Measurements from ENCODE around the gene ZNF888.

The ZNF888 gene

DNA sequence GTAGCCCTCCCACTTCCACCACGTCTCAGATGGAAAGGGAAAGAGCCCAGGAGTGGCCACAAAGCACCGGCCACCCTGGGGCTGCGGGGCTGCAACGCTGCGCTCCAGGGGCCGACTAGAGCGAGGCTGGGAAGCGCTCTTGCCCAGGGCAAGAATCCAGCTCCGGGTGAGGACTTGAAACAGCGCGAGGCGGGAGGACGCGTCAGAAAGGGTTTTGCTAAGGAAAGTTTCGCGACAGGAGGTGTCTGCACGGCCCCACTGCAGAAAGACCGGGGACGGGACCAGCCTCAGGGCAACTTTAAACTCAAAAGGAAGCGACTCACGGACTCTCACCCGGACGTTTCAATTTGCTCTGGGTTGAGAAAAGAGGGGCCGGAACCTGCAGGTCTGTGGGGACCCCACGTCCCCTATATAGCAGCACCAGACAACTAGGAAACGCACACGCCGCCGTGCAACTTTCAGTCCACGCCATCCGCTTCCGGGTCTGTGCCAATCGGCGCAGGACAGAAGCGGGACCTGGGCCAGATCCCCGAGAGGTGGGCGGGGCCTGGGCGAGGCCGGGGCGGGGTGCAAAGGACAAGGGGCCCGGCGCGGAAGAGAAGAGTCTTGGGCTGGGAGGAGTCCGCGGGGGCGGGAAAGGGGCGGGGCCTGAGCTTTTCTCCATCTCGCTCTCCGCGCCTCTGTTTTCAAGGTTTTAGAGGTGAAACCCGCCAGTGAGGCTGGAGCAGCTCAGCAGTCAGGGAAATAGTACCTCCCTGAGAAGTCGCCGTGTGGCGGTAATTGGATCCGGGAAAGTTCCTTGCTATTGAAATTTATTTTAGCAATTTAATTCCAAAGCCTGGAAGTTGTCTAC, 39.4 kb upstream of the ZNF888 start, which contains the start of gene ZNF816 (continued):
- TF ChIP-seq, protein P1, sequence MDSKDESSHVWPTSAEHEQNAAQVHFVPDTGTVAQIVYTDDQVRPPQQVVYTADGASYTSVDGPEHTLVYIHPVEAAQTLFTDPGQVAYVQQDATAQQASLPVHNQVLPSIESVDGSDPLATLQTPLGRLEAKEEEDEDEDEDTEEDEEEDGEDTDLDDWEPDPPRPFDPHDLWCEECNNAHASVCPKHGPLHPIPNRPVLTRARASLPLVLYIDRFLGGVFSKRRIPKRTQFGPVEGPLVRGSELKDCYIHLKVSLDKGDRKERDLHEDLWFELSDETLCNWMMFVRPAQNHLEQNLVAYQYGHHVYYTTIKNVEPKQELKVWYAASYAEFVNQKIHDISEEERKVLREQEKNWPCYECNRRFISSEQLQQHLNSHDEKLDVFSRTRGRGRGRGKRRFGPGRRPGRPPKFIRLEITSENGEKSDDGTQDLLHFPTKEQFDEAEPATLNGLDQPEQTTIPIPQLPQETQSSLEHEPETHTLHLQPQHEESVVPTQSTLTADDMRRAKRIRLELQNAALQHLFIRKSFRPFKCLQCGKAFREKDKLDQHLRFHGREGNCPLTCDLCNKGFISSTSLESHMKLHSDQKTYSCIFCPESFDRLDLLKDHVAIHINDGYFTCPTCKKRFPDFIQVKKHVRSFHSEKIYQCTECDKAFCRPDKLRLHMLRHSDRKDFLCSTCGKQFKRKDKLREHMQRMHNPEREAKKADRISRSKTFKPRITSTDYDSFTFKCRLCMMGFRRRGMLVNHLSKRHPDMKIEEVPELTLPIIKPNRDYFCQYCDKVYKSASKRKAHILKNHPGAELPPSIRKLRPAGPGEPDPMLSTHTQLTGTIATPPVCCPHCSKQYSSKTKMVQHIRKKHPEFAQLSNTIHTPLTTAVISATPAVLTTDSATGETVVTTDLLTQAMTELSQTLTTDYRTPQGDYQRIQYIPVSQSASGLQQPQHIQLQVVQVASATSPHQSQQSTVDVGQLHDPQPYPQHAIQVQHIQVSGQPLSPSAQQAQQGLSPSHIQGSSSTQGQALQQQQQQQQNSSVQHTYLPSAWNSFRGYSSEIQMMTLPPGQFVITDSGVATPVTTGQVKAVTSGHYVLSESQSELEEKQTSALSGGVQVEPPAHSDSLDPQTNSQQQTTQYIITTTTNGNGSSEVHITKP (tag by site-specific recombination; IDR thresholded peaks at IDR 0.05) = peak; percentile 91
- TF ChIP-seq KLF9 (tag by site-specific recombination; IDR thresholded peaks at IDR 0.05; ENCODE audit: low read depth) = peak; percentile 84
- peak; percentile 87 for TF ChIP-seq KLF10 (tag by site-specific recombination; IDR thresholded peaks at IDR 0.05)
- TF ChIP-seq, protein P2, sequence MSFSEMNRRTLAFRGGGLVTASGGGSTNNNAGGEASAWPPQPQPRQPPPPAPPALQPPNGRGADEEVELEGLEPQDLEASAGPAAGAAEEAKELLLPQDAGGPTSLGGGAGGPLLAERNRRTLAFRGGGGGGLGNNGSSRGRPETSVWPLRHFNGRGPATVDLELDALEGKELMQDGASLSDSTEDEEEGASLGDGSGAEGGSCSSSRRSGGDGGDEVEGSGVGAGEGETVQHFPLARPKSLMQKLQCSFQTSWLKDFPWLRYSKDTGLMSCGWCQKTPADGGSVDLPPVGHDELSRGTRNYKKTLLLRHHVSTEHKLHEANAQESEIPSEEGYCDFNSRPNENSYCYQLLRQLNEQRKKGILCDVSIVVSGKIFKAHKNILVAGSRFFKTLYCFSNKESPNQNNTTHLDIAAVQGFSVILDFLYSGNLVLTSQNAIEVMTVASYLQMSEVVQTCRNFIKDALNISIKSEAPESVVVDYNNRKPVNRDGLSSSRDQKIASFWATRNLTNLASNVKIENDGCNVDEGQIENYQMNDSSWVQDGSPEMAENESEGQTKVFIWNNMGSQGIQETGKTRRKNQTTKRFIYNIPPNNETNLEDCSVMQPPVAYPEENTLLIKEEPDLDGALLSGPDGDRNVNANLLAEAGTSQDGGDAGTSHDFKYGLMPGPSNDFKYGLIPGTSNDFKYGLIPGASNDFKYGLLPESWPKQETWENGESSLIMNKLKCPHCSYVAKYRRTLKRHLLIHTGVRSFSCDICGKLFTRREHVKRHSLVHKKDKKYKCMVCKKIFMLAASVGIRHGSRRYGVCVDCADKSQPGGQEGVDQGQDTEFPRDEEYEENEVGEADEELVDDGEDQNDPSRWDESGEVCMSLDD (tag by site-specific recombination; IDR thresholded peaks at IDR 0.05) = no peak
- no peak for TF ChIP-seq ZNF623 (tag by site-specific recombination; IDR thresholded peaks at IDR 0.05)
- TF ChIP-seq, protein P3, sequence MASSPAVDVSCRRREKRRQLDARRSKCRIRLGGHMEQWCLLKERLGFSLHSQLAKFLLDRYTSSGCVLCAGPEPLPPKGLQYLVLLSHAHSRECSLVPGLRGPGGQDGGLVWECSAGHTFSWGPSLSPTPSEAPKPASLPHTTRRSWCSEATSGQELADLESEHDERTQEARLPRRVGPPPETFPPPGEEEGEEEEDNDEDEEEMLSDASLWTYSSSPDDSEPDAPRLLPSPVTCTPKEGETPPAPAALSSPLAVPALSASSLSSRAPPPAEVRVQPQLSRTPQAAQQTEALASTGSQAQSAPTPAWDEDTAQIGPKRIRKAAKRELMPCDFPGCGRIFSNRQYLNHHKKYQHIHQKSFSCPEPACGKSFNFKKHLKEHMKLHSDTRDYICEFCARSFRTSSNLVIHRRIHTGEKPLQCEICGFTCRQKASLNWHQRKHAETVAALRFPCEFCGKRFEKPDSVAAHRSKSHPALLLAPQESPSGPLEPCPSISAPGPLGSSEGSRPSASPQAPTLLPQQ (tag by site-specific recombination; IDR thresholded peaks at IDR 0.05) = peak; percentile 40; the same call in 1 of the 2 replicates
- TF ChIP-seq, protein P4, sequence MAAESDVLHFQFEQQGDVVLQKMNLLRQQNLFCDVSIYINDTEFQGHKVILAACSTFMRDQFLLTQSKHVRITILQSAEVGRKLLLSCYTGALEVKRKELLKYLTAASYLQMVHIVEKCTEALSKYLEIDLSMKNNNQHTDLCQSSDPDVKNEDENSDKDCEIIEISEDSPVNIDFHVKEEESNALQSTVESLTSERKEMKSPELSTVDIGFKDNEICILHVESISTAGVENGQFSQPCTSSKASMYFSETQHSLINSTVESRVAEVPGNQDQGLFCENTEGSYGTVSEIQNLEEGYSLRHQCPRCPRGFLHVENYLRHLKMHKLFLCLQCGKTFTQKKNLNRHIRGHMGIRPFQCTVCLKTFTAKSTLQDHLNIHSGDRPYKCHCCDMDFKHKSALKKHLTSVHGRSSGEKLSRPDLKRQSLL (tag by site-specific recombination; IDR thresholded peaks at IDR 0.05) = no peak
- TF ChIP-seq, protein P5, sequence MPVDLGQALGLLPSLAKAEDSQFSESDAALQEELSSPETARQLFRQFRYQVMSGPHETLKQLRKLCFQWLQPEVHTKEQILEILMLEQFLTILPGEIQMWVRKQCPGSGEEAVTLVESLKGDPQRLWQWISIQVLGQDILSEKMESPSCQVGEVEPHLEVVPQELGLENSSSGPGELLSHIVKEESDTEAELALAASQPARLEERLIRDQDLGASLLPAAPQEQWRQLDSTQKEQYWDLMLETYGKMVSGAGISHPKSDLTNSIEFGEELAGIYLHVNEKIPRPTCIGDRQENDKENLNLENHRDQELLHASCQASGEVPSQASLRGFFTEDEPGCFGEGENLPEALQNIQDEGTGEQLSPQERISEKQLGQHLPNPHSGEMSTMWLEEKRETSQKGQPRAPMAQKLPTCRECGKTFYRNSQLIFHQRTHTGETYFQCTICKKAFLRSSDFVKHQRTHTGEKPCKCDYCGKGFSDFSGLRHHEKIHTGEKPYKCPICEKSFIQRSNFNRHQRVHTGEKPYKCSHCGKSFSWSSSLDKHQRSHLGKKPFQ (tag by site-specific recombination; IDR thresholded peaks at IDR 0.05) = no peak
- no peak for TF ChIP-seq ZNF423 (tag by site-specific recombination; IDR thresholded peaks at IDR 0.05)
- no peak for TF ChIP-seq ZNF501 (tag by site-specific recombination; IDR thresholded peaks at IDR 0.05)
- peak; percentile 59; the same call in 1 of the 2 replicates for TF ChIP-seq ZNF350 (tag by site-specific recombination; IDR thresholded peaks at IDR 0.05)
- TF ChIP-seq SP3 (tag by site-specific recombination; IDR thresholded peaks at IDR 0.05) = peak; percentile 88
- no peak for TF ChIP-seq MYNN (tag by site-specific recombination; IDR thresholded peaks at IDR 0.05; ENCODE audit: borderline replicate concordance)
- peak; percentile 60 for TF ChIP-seq GLIS2 (tag by site-specific recombination; IDR thresholded peaks at IDR 0.05)
- peak; percentile 98 for TF ChIP-seq ZXDB (tag by site-specific recombination; IDR thresholded peaks at IDR 0.05)
- peak; percentile 61 for TF ChIP-seq PRDM1 (tag by site-specific recombination; IDR thresholded peaks at IDR 0.05)
- TF ChIP-seq SP7 (tag by site-specific recombination; IDR thresholded peaks at IDR 0.05) = 0 out of 2 replicates have a peak, but pooled peaks have one; percentile 28
- no peak for TF ChIP-seq ZNF530 (tag by site-specific recombination; IDR thresholded peaks at IDR 0.05; ENCODE audit: low read depth)
